ENCODE data around the gene BTN1A1. TPM values are rescaled to one million over a fixed set of nuclear protein-coding genes. Genes with fewer than 3 reads are reported as not detected.

The BTN1A1 gene
- total and polyA plus RNA-seq, 9 of the 15 experiments (the other 6 are each of a cell fraction or from before 2014, with no cell fraction given): 0.01 to 0.15 (median 0.06) TPM; not detected in 4

DNA sequence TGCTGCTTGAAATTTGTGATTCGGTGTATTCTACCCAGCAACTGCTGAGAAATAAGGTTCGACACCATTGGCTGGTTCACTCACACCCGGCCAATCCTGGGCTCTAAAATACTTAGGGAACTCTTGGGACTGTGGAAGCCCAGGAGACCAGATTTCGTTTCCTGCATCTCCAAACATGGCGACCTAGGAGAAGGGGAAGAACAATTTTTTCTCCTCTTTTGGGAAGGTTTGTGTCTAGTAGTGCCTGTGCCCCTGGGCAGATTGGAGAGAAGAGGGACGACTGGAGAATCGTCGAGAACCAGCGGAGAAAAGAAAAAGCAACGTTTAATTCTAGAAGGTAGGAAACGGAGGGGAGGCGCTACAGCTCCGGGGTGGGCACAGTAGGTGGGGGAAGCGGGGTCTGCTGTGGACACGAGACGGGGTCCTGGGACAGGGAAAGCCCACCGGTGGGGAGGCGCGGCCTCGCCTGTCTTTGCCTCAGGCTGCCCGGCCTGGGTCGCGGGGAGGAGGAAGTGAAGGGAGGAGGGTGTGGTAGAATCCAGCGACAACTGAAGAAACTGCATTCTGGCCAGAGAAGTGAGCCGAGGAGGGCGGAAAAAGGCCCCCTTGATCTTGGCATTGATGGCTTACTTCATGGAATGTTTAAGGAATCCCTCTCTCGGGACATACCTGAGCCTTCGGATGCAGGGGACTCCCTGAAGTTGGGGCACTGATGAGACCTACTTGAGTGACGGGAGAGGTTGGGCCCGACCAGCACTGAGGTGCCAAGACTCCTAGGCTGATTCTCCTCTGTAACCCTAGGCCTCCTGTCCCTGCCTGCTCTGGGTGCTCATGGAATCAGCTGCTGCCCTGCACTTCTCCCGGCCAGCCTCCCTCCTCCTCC, 42.1 kb upstream of the BTN1A1 start, which contains the start of gene BTN2A1 (continued):
- no peak for TF ChIP-seq ZHX1 (conservative IDR thresholded peaks at IDR 0.05; ENCODE audit: low read length)
- no peak for TF ChIP-seq EWSR1 (IDR thresholded peaks at IDR 0.05; ENCODE audit: borderline replicate concordance, low read depth, partially characterized antibody)
- TF ChIP-seq ZNF263 (CRISPR knock-in tag; IDR thresholded peaks at IDR 0.05; ENCODE audit: borderline replicate concordance): peak; percentile 88
- TF ChIP-seq MGA (IDR thresholded peaks at IDR 0.05): peak; percentile 3; the same call in 1 of the 2 replicates
- peak; percentile 45; the same call in 1 of the 2 replicates for TF ChIP-seq MYC (IDR thresholded peaks at IDR 0.05; ENCODE audit: low read depth, low read length)
- TF ChIP-seq MYC (CRISPR knock-in tag; IDR thresholded peaks at IDR 0.05; ENCODE audit: borderline replicate concordance, low read depth): 0 out of 2 replicates have a peak, but pooled peaks have one; percentile 26
- no peak for TF ChIP-seq SREBF1 (IDR thresholded peaks at IDR 0.05; ENCODE audit: borderline replicate concordance, low read depth, low read length)
- TF ChIP-seq, protein P1, sequence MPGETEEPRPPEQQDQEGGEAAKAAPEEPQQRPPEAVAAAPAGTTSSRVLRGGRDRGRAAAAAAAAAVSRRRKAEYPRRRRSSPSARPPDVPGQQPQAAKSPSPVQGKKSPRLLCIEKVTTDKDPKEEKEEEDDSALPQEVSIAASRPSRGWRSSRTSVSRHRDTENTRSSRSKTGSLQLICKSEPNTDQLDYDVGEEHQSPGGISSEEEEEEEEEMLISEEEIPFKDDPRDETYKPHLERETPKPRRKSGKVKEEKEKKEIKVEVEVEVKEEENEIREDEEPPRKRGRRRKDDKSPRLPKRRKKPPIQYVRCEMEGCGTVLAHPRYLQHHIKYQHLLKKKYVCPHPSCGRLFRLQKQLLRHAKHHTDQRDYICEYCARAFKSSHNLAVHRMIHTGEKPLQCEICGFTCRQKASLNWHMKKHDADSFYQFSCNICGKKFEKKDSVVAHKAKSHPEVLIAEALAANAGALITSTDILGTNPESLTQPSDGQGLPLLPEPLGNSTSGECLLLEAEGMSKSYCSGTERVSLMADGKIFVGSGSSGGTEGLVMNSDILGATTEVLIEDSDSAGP (CRISPR knock-in tag; IDR thresholded peaks at IDR 0.05): no peak
- peak; percentile 89 for TF ChIP-seq NFRKB (IDR thresholded peaks at IDR 0.05; ENCODE audit: low read depth)
